ENCODE measurements around the gene RPUSD1. TPM values are rescaled to one million over a fixed set of nuclear protein-coding genes. Genes with fewer than 3 reads are reported as not detected.

Gene RPUSD1
- total and polyA plus RNA-seq, 2 donors, result 16.9 to 20.9 TPM

Other genes with a start within 250 kb of the RPUSD1 start
- gene PRR35, start 228.0 kb downstream of the RPUSD1 start, total RNA-seq, result under 0.01 TPM
- 0.09 TPM for gene PRR35, start 228.0 kb downstream of the RPUSD1 start, polyA plus RNA-seq
- gene NHLRC4, start 221.4 kb downstream of the RPUSD1 start, total RNA-seq, result 5.5 TPM
- gene NHLRC4, start 221.4 kb downstream of the RPUSD1 start, polyA plus RNA-seq, result 3.1 TPM
- gene PIGQ, start 218.4 kb downstream of the RPUSD1 start, total RNA-seq, result 14.4 TPM
- 65.4 TPM for gene PIGQ, start 218.4 kb downstream of the RPUSD1 start, polyA plus RNA-seq
- gene RAB40C, start 198.3 kb downstream of the RPUSD1 start, total RNA-seq, result 20.1 TPM
- gene RAB40C, start 198.3 kb downstream of the RPUSD1 start, polyA plus RNA-seq, result 43.3 TPM
- 0.33 TPM for gene WFIKKN1, start 157.4 kb downstream of the RPUSD1 start, total RNA-seq
- 2.1 TPM for gene WFIKKN1, start 157.4 kb downstream of the RPUSD1 start, polyA plus RNA-seq
- gene METTL26, start 152.1 kb downstream of the RPUSD1 start, total RNA-seq, result 97.6 TPM
- gene METTL26, start 152.1 kb downstream of the RPUSD1 start, polyA plus RNA-seq, result 110 TPM
- 17.0 TPM for gene MCRIP2, start 146.6 kb downstream of the RPUSD1 start, total RNA-seq
- gene MCRIP2, start 146.6 kb downstream of the RPUSD1 start, polyA plus RNA-seq, result 25.2 TPM
- gene WDR90, start 139.0 kb downstream of the RPUSD1 start, total RNA-seq, result 10.1 TPM
- gene WDR90, start 139.0 kb downstream of the RPUSD1 start, polyA plus RNA-seq, result 22.6 TPM
- gene RHOT2, start 120.2 kb downstream of the RPUSD1 start, total RNA-seq, result 39.3 TPM
- 252 TPM for gene RHOT2, start 120.2 kb downstream of the RPUSD1 start, polyA plus RNA-seq
- 5.1 TPM for gene RHBDL1, start 112.7 kb downstream of the RPUSD1 start, total RNA-seq
- gene RHBDL1, start 112.7 kb downstream of the RPUSD1 start, polyA plus RNA-seq, result 3.1 TPM
- 70.2 TPM for gene STUB1, start 108.0 kb downstream of the RPUSD1 start, total RNA-seq
- 122 TPM for gene STUB1, start 108.0 kb downstream of the RPUSD1 start, polyA plus RNA-seq
- gene JMJD8, start 104.0 kb downstream of the RPUSD1 start, total RNA-seq, result 23.4 TPM
- 31.2 TPM for gene JMJD8, start 104.0 kb downstream of the RPUSD1 start, polyA plus RNA-seq
- gene WDR24, start 98.0 kb downstream of the RPUSD1 start, total RNA-seq, result 2.2 TPM
- gene WDR24, start 98.0 kb downstream of the RPUSD1 start, polyA plus RNA-seq, result 10.1 TPM
- gene FBXL16, start 82.6 kb downstream of the RPUSD1 start, total RNA-seq, result 0.76 TPM
- gene FBXL16, start 82.6 kb downstream of the RPUSD1 start, polyA plus RNA-seq, result 9.6 TPM
- 21.9 TPM for gene METRN, start 73.3 kb downstream of the RPUSD1 start, total RNA-seq
- gene METRN, start 73.3 kb downstream of the RPUSD1 start, polyA plus RNA-seq, result 24.2 TPM
- 53.9 TPM for gene ANTKMT, start 67.2 kb downstream of the RPUSD1 start, total RNA-seq
- 56.2 TPM for gene ANTKMT, start 67.2 kb downstream of the RPUSD1 start, polyA plus RNA-seq
- 4.8 TPM for gene CCDC78, start 61.9 kb downstream of the RPUSD1 start, total RNA-seq
- gene CCDC78, start 61.9 kb downstream of the RPUSD1 start, polyA plus RNA-seq, result 12.4 TPM
- gene HAGHL, start 61.3 kb downstream of the RPUSD1 start, total RNA-seq, result 15.7 TPM
- 50.6 TPM for gene HAGHL, start 61.3 kb downstream of the RPUSD1 start, polyA plus RNA-seq
- 20.8 TPM for gene CIAO3, start 47.4 kb downstream of the RPUSD1 start, total RNA-seq
- 60.4 TPM for gene CIAO3, start 47.4 kb downstream of the RPUSD1 start, polyA plus RNA-seq
- gene MSLN, start 27.6 kb downstream of the RPUSD1 start, total RNA-seq, result 0.61 TPM
- 2.6 TPM for gene MSLN, start 27.6 kb downstream of the RPUSD1 start, polyA plus RNA-seq
- 20.4 TPM for gene CHTF18, start 239 bp upstream of the RPUSD1 start, total RNA-seq
- 38.8 TPM for gene CHTF18, start 239 bp upstream of the RPUSD1 start, polyA plus RNA-seq
- gene GNG13, start 12.4 kb upstream of the RPUSD1 start, total RNA-seq, result not detected
- gene GNG13, start 12.4 kb upstream of the RPUSD1 start, polyA plus RNA-seq, result 0.55 TPM
- 8.9 TPM for gene LMF1, start 182.6 kb upstream of the RPUSD1 start, total RNA-seq
- gene LMF1, start 182.6 kb upstream of the RPUSD1 start, polyA plus RNA-seq, result 22.8 TPM
- gene SOX8, start 193.4 kb upstream of the RPUSD1 start, total RNA-seq, result 1.3 TPM
- 2.1 TPM for gene SOX8, start 193.4 kb upstream of the RPUSD1 start, polyA plus RNA-seq

Data from thymus (tissue), 2 donors.